ENCODE measurements around the gene ISLR.

Gene ISLR

GRCh38 chr15:74208901-74209559 is 35.5 kb downstream of the ISLR start:
- Histone ChIP-seq H3K9me3 (no peaks in the 10 kb centered on the region), H3K27ac (no peak overlapping the region), H3K27me3 (peaks cover 9% of the 10 kb centered on the region), H3K4me1 (ENCODE audit: control insufficient read depth in 1 of 2, insufficient read depth in 1 of 2, low read depth in 1 of 2, low read length in 1 of 2) (no peaks in the 10 kb centered on the region), H3K36me3 (no peaks in the 10 kb centered on the region), H3K4me3 (ENCODE audit: low read depth in 1 of 2, low read length in 1 of 2) (no peak overlapping the region)
- no peak for TF ChIP-seq CTCF (IDR thresholded peaks at IDR 0.05)

- Histone ChIP-seq H3K4me3 (ENCODE audit: low read depth in 1 of 2, low read length in 1 of 2) (no peak overlapping the region), H3K27me3 (peaks cover 5% of the 10 kb centered on the region), H3K9me3 (no peaks in the 10 kb centered on the region), H3K36me3 (no peaks in the 10 kb centered on the region), H3K4me1 (ENCODE audit: control insufficient read depth in 1 of 2, insufficient read depth in 1 of 2, low read depth in 1 of 2, low read length in 1 of 2) (no peaks in the 10 kb centered on the region), H3K27ac (no peak overlapping the region)
- no peak for TF ChIP-seq CTCF (IDR thresholded peaks at IDR 0.05)
These were observed 36.0 kb downstream of the ISLR start for GRCh38 chr15:74209560-74209958.

- TF ChIP-seq CTCF (IDR thresholded peaks at IDR 0.05), result no peak
- H3K4me1 ChIP-seq (ENCODE audit: control insufficient read depth in 1 of 2, insufficient read depth in 1 of 2, low read depth in 1 of 2, low read length in 1 of 2), result no peaks in the 10 kb centered on the region
- no peak overlapping the region for H3K27ac ChIP-seq
- no peaks in the 10 kb centered on the region for H3K36me3 ChIP-seq
- H3K9me3 ChIP-seq, result no peaks in the 10 kb centered on the region
- peaks cover 5% of the 10 kb centered on the region for H3K27me3 ChIP-seq
- H3K4me3 ChIP-seq (ENCODE audit: low read depth in 1 of 2, low read length in 1 of 2), result no peak overlapping the region
These were observed 36.6 kb downstream of the ISLR start for GRCh38 chr15:74209997-74210671.

GRCh38 chr15:74210729-74211128 is 37.2 kb downstream of the ISLR start:
- no peaks in the 10 kb centered on the region for H3K4me1 ChIP-seq (ENCODE audit: control insufficient read depth in 1 of 2, insufficient read depth in 1 of 2, low read depth in 1 of 2, low read length in 1 of 2)
- no peaks in the 10 kb centered on the region for H3K36me3 ChIP-seq
- H3K27me3 ChIP-seq, result peaks cover 5% of the 10 kb centered on the region
- no peak overlapping the region for H3K4me3 ChIP-seq (ENCODE audit: low read depth in 1 of 2, low read length in 1 of 2)
- no peak for TF ChIP-seq CTCF (IDR thresholded peaks at IDR 0.05)
- H3K9me3 ChIP-seq, result no peaks in the 10 kb centered on the region
- no peak overlapping the region for H3K27ac ChIP-seq

GRCh38 chr15:74211656-74212055 is 38.1 kb downstream of the ISLR start:
- H3K4me1 ChIP-seq (ENCODE audit: control insufficient read depth in 1 of 2, insufficient read depth in 1 of 2, low read depth in 1 of 2, low read length in 1 of 2), result no peaks in the 10 kb centered on the region
- H3K27me3 ChIP-seq, result peaks cover 5% of the 10 kb centered on the region
- H3K27ac ChIP-seq, result no peak overlapping the region
- H3K4me3 ChIP-seq (ENCODE audit: low read depth in 1 of 2, low read length in 1 of 2), result no peak overlapping the region
- no peaks in the 10 kb centered on the region for H3K9me3 ChIP-seq
- TF ChIP-seq CTCF (IDR thresholded peaks at IDR 0.05), result no peak
- H3K36me3 ChIP-seq, result no peaks in the 10 kb centered on the region
